RPMI7951 (cell line): ENCODE measurements around the gene BPIFB1. TPM values are rescaled to one million over a fixed set of nuclear protein-coding genes. Genes with fewer than 3 reads are reported as not detected.
A peak's percentile ranks its signal among the peaks of the same experiment; 100 is the strongest.

Experiments used
- DNase-seq: peaks from one replicate; pipeline ENCODE4 v3.0.0-alpha.2; 2012; ENCODE audit warnings: low read depth
- total RNA-seq: library from RNA; depleted of rRNA; stranded (reverse); fragments of >200 nt; shearing (Covaris generic); gene quantifications from 2 replicates; pipeline ENCODE4 v1.2.3, GENCODE V29; 2014

Gene BPIFB1
- total RNA-seq, 1 experiment from 2014 or later = not detected

- no peak for DNase-seq
Measured at GRCh38 chr20:33273117-33273851, 9.7 kb upstream of the BPIFB1 start.

GRCh38 chr20:33275215-33275614 is 7.8 kb upstream of the BPIFB1 start:
- no peak for DNase-seq

- DNase-seq = no peak
Measured at GRCh38 chr20:33275871-33276270, 7.1 kb upstream of the BPIFB1 start.

GRCh38 chr20:33276303-33277113 is 6.5 kb upstream of the BPIFB1 start:
- DNase-seq = no peak

GRCh38 chr20:33277471-33278441 is 5.3 kb upstream of the BPIFB1 start:
- no peak for DNase-seq

GRCh38 chr20:33278700-33279099 is 4.3 kb upstream of the BPIFB1 start:
- DNase-seq = no peak

- DNase-seq = peak; percentile 16
Measured at GRCh38 chr20:33279261-33279910, 3.6 kb upstream of the BPIFB1 start.

GRCh38 chr20:33280000-33280680 is 2.9 kb upstream of the BPIFB1 start:
- DNase-seq = no peak

GRCh38 chr20:33280775-33281174 is 2.2 kb upstream of the BPIFB1 start:
- DNase-seq = no peak

GRCh38 chr20:33281550-33282146 is 1.4 kb upstream of the BPIFB1 start:
- no peak for DNase-seq

GRCh38 chr20:33282196-33282934 is 649 bp upstream of the BPIFB1 start:
- no peak for DNase-seq

- DNase-seq = no peak
Measured at GRCh38 chr20:33284284-33284683, 1.3 kb downstream of the BPIFB1 start.

GRCh38 chr20:33284937-33285336 is 1.9 kb downstream of the BPIFB1 start:
- no peak for DNase-seq

- DNase-seq = no peak
Measured at GRCh38 chr20:33285861-33286495, 3.0 kb downstream of the BPIFB1 start.

- no peak for DNase-seq
Measured at GRCh38 chr20:33287884-33288283, 4.9 kb downstream of the BPIFB1 start.

- no peak for DNase-seq
Measured at GRCh38 chr20:33290852-33291251, 7.8 kb downstream of the BPIFB1 start.

GRCh38 chr20:33291416-33291815 is 8.4 kb downstream of the BPIFB1 start:
- DNase-seq = no peak

GRCh38 chr20:33291830-33292355 is 8.9 kb downstream of the BPIFB1 start:
- DNase-seq = no peak

GRCh38 chr20:33296206-33296605 is 13.2 kb downstream of the BPIFB1 start:
- DNase-seq = no peak
